Activated T-cell treated with anti-CD3 and anti-CD28 coated beads, Interleukin-2, amount 50 U/mL, for 48 hours (primary cell): Measurements from ENCODE around the gene PPP1R3A.

Experiments
- DNase-seq, 2 experiments: peaks; one replicate each; pipeline ENCODE4 v3.0.0-alpha.2; 2020

PPP1R3A gene

DNA sequence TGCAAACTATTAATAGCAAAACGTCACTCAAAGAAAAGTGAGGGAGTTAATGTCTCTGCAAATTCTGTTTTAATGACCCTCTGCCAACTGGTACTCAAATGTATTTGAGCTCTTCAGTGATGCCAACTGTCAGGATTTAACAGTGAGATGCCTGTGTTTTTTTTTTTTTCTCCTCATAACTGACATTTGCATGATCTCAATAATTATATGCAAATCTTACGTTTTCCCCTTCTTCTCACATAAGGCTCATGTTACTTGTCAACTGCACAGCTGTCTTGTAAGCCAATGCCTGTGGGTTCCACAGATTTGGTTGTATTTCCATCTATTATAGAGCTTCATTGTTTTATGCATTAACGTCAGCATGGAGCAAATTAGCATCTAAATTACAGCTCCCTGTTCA lies 38.2 kb downstream of the PPP1R3A start:
- DNase-seq = no peak

- DNase-seq = no peak
Observed at GRCh38 chr7:113878394-113878992, 40.3 kb downstream of the PPP1R3A start.

GRCh38 chr7:113875224-113875623 lies 43.6 kb downstream of the PPP1R3A start:
- no peak for DNase-seq

DNA sequence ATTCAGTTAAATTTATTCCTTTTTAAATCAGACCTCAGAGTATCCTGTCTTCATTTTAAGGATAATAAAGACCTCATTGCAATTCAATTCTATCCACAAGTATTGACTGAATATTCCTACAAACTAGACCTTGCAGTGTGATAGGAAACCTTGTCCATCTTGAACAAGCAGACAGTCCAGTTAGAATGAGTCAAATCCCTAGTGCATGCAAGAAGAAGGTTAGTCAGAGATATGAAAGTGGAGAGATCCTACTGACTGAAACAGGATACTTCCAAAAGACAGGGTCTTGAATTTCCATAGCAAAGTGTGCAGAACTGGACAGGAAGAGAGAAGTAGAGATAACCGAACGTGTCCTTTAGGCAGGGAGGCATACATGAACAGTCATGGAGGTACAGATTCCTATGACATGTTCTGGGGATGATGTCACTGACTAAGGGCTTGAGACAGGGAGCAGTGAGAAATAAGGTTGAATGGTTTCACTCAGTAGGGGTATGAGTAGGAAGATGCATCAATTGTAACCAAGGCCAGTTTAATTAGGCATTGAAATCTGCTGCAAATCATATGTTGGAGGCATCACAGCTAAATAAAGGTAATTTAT lies 45.2 kb downstream of the PPP1R3A start:
- no peak for DNase-seq

DNA sequence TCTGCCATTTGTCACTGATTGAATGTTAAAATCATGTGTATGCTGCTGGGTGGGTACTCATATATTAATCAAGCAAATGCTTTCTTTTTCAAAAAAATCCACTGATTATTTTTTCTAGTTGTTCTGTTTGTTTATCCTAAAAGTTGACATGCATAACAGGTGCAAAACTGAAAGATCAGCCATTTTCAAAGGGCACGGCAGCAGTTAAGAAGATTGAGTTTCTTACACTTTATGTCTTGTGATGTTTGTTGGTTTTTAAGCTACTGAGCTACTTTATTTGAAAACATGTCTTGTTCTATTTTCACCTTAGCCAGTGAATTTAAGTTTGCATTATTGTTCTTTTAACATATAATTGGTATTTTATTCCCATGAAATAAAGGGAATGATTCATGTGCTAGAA lies 45.8 kb downstream of the PPP1R3A start:
- DNase-seq = no peak

GRCh38 chr7:113867325-113867724 lies 51.5 kb downstream of the PPP1R3A start:
- DNase-seq = no peak

- DNase-seq = no peak
Observed at GRCh38 chr7:113856010-113856409, 62.8 kb downstream of the PPP1R3A start.

GRCh38 chr7:113840954-113841353 lies 77.9 kb downstream of the PPP1R3A start:
- DNase-seq = no peak

DNA sequence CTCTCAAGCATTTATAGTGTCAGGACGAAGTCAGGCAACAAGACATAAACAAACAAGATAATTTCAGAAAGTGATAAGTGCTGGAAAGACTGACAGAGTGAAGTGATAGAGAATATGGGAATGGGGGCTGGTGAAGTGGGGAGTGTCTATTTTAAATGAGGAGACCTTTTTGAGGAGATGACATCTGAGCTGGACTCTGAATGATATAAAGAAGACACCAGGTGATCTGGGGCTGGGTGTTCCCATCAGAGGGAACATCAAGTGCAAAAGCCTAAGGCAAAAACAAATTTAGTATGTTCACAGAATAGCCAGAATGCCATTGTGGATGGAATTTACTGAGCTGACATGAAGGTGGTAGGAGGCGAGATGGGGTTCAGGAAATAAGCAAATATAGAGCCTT lies 83.4 kb downstream of the PPP1R3A start:
- DNase-seq = no peak

DNA sequence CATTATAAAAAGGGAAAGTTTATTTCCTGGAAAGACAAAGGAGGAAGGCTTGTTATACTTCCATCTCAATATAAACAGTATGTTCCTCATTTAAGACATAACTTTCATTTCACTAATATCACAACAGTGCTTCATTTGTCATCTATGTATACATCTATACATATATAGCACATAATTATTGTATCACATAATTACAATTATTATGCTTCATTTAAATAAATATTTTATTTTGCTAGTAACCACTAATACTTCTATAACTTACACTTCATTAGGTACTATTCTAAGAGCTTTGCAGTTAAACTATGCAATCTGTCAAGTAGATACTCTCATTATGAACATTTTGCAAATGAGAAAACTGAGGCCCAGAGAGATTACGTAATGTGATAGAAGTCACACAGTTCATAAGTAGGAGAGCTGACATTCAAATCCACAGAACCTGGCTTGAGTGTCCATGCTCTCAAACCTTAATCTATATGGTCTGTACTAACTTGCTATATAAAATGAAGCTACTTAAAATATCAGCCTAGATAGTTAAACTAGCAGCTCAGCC lies 86.5 kb downstream of the PPP1R3A start:
- DNase-seq = no peak

DNA sequence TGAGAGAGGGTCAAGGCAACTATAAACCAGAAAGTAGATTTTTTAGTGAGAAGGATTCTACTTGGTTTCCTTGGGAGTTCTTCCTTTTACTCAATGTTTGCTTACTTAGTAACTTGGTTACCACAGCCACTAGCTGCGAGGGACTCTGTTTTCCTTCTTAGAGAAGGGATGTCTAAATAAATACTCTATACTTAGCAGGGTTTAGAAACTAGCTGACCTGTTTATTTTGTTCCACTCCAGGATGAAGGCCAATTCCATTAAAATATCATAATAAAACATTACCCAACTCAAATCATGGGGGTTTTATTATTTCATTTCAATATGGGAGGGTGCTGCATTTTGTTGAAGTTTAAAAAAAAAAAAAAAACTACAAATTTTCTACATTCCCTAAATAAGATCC lies 87.3 kb downstream of the PPP1R3A start:
- no peak for DNase-seq

DNA sequence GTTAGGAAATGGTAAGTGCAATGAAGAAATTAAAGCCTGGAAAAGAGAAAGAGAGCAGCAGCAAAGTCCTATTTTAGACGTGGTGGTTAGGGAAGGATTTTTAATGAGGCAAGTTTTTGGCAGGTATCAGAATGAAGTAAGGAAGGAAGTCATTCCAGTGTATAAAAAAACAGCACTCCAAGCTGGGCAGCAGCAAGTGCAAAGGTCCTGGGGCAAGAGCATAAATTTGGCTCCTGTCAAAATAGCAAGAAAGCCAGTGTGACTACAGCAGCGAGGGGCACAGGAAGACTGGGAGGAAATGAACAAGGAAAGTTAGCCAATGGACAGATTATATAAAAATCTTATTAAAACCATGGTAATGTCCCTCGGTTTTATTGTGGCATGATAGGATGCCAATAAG lies 90.2 kb downstream of the PPP1R3A start:
- DNase-seq = no peak
